K562 (cell line): ENCODE data around the gene CENPE. TPM values are rescaled to one million over a fixed set of nuclear protein-coding genes. Genes with fewer than 3 reads are reported as not detected.

ENCODE experiments used
- CREM ChIP-seq: IDR thresholded peaks from 2 replicates; pipeline ENCODE4 v1.6.1; 2014; ENCODE audit warnings: antibody characterized with exemption, low read depth
- CTCF ChIP-seq, 3 experiments: IDR thresholded peaks in 2 of 3; conservative IDR thresholded peaks in 1 of 3; 2 replicates each; pipeline ENCODE4 v1.5.1; 2011 to 2012; ENCODE audit warnings: low read length in 3 of 3, mild to moderate bottlenecking in 3 of 3, control low read depth in 2 of 3, improper control_type of control experiment in 1 of 3, inconsistent platforms in 1 of 3, low read depth in 1 of 3, mixed read lengths in 1 of 3, moderate library complexity in 1 of 3; ENCODE audit not compliant: insufficient read depth in 2 of 3
- GABPB1 ChIP-seq: sonication (generic); formaldehyde crosslinking; IDR thresholded peaks from 2 replicates; pipeline ENCODE4 v1.8.0; 2022; ENCODE audit warnings: mild to moderate bottlenecking, missing genetic modification reagents
- HIVEP1 ChIP-seq: fragments of 250-450 bp; sonication (Bioruptor Pico); IDR thresholded peaks from 2 replicates; pipeline ENCODE4 v1.4.0; 2020; ENCODE audit warnings: mild to moderate bottlenecking
- HNRNPK ChIP-seq: fragments of 200-400 bp; formaldehyde crosslinking; IDR thresholded peaks from one replicate; pipeline ENCODE4 v1.6.1; 2018; ENCODE audit warnings: mild to moderate bottlenecking, low read depth, low read length; ENCODE audit not compliant: poor library complexity, severe bottlenecking
- NONO ChIP-seq, 2 experiments: fragments of 200-400 bp in 1 of 2; fragments of 450-650 bp in 1 of 2; formaldehyde crosslinking in 1 of 2; IDR thresholded peaks; 2 replicates each; pipeline ENCODE4 v1.6.1; 2017; ENCODE audit warnings: low read depth in 2 of 2, mild to moderate bottlenecking in 2 of 2, moderate library complexity in 2 of 2, low read length in 1 of 2
- NR2C2 ChIP-seq, 2 experiments: fragments of 200-800 bp in 1 of 2; sonication (Bioruptor generic) in 1 of 2; sonication (generic) in 1 of 2; formaldehyde crosslinking in 1 of 2; IDR thresholded peaks; 2 replicates each; pipeline versions ENCODE4 v1.6.1 to v1.8.0; 2016 to 2022; ENCODE audit warnings: mild to moderate bottlenecking in 1 of 2, missing compliant biosample characterization in 1 of 2, missing genetic modification characterization in 1 of 2, missing genetic modification reagents in 1 of 2
- PHF8 ChIP-seq: fragments of 200-600 bp; sonication (generic); IDR thresholded peaks from 2 replicates; pipeline ENCODE4 v1.6.1; 2012; ENCODE audit warnings: mixed run types, mild to moderate bottlenecking, inconsistent platforms, low read length, moderate library complexity, borderline replicate concordance
- RAD21 ChIP-seq, 2 experiments: fragments of 250-450 bp in 1 of 2; fragments of 450-650 bp in 1 of 2; sonication (Bioruptor Pico) in 1 of 2; formaldehyde crosslinking in 1 of 2; IDR thresholded peaks in 1 of 2; conservative IDR thresholded peaks in 1 of 2; 2 replicates each; pipeline versions ENCODE4 v1.4.0 to v1.8.0; 2020 to 2022; ENCODE audit warnings: mild to moderate bottlenecking in 2 of 2, moderate library complexity in 1 of 2
- SMC3 ChIP-seq: conservative IDR thresholded peaks from 2 replicates; pipeline ENCODE4 v1.6.1; 2011; ENCODE audit warnings: low read depth, low read length, improper control_type of control experiment; ENCODE audit not compliant: insufficient read depth
- SNAPC5 ChIP-seq: fragments of 250-450 bp; sonication (Bioruptor Pico); IDR thresholded peaks from 2 replicates; pipeline ENCODE4 v1.8.0; 2021; ENCODE audit warnings: moderate library complexity, mild to moderate bottlenecking, inconsistent platforms
- YY1 ChIP-seq, 3 experiments: IDR thresholded peaks; 2 replicates each; pipeline ENCODE4 v1.6.1; 2011; ENCODE audit warnings: low read length in 2 of 3, mild to moderate bottlenecking in 2 of 3, moderate library complexity in 2 of 3, borderline replicate concordance in 1 of 3, control low read depth in 1 of 3, low read depth in 1 of 3; ENCODE audit not compliant: insufficient read depth in 3 of 3, insufficient replicate concordance in 2 of 3, control insufficient read depth in 1 of 3, insufficient read length in 1 of 3; ENCODE audit errors: extremely low read depth in 1 of 3
- ZNF583 ChIP-seq: fragments of 250-450 bp; sonication (Bioruptor Pico); IDR thresholded peaks from 2 replicates; pipeline ENCODE4 v1.4.0; 2020
- polyA plus RNA-seq, 8 experiments: library from polyadenylated mRNA; depleted of rRNA in 4 of 8; stranded (reverse) in 5 of 8; unstranded in 3 of 8; fragments of >200 nt; fragmentation: Nextera tagmentation in 2 of 8; fragmentation: Illumina TruSeq in 1 of 8; extraction: Ambion mirVana in 2 of 8; extraction: Trizol in 1 of 8; gene quantifications; 2 replicates each; pipeline versions ENCODE4 v1.2.1 to v1.2.3, GENCODE V29; 2011 to 2014; ENCODE audit warnings: inconsistent platforms in 1 of 8, missing spikeins in 1 of 8
- total RNA-seq, 7 experiments: library from RNA; depleted of rRNA in 6 of 7; stranded (reverse); fragments of >200 nt in 6 of 7; fragmentation: Illumina TruSeq in 2 of 7; extraction: Trizol in 2 of 7; gene quantifications; 2 replicates each; pipeline versions ENCODE4 v1.2.1 to v1.2.3, GENCODE V29; 2011 to 2021; ENCODE audit warnings: low replicate concordance in 1 of 7

Gene CENPE
- total and polyA plus RNA-seq, 9 of the 15 experiments (the other 6 are each of a cell fraction or from before 2014, with no cell fraction given), result 9.9 to 53.2 (median 27.4) TPM

- peak; percentile 59; the same call in 1 of the 2 replicates for TF ChIP-seq CREM
- peak in 2 of 3 experiments; percentile 29 to 42 for TF ChIP-seq YY1 (IDR thresholded peaks at IDR 0.05; ENCODE audit: borderline replicate concordance in 1 of 3, control insufficient read depth in 1 of 3, extremely low read depth in 1 of 3, insufficient read depth in 3 of 3, insufficient read length in 1 of 3, insufficient replicate concordance in 2 of 3, low read depth in 1 of 3, low read length in 2 of 3)
- TF ChIP-seq GABPB1 (CRISPR knock-in tag), result peak; percentile 26; the same call in 1 of the 2 replicates
- no peak for TF ChIP-seq HIVEP1
- no peak for TF ChIP-seq SNAPC5
- no peak for TF ChIP-seq HNRNPK
- peak; percentile 55 to 89 (median 68); a peak in 5 of 6 replicates for TF ChIP-seq CTCF (IDR thresholded peaks at IDR 0.05 in 2 of 3, conservative IDR thresholded peaks at IDR 0.05 in 1 of 3; ENCODE audit: insufficient read depth in 2 of 3, low read depth in 1 of 3, low read length in 3 of 3)
- TF ChIP-seq NR2C2 (CRISPR knock-in tag; IDR thresholded peaks at IDR 0.05), result no peak
- TF ChIP-seq NR2C2 (tag; IDR thresholded peaks at IDR 0.05), result peak; percentile 82
- TF ChIP-seq PHF8, result 0 out of 2 replicates have a peak, but pooled peaks have one; percentile 4
- TF ChIP-seq RAD21 (CRISPR knock-in tag; conservative IDR thresholded peaks at IDR 0.05 in 1 of 2, IDR thresholded peaks at IDR 0.05 in 1 of 2), result peak; percentile 74 to 78
- TF ChIP-seq NONO (IDR thresholded peaks at IDR 0.05; ENCODE audit: low read depth in 2 of 2, low read length in 1 of 2), result no peak
- peak; percentile 57 for TF ChIP-seq SMC3
- TF ChIP-seq ZNF583 (CRISPR knock-in tag), result no peak
Measured at GRCh38 chr4:103099691-103100392, 98.3 kb downstream of the CENPE start, which contains the start of gene BDH2 (continued).
